ENCODE results near the gene PLPPR4. TPM values are rescaled to one million over a fixed set of nuclear protein-coding genes. Genes with fewer than 3 reads are reported as not detected.

The PLPPR4 gene
- total RNA-seq, 1 experiment from 2014 or later: not detected

DNA sequence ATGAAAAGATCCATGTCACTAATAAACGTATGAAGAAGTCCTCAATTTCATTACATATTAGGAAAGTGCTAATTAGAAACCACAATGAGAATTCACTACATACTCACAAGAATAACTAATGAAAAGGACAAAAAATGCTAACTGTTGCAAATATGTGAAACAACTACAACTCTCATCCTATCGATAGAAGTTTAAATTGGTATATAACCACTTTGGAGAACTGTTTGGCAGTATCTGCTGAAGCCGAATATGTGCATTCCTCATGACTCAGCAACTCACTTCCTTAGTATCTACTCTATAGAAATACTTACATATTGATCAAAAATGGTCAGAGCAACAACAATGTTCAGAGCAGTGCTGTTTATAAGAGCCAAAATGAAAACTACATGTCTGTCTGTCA, 66.8 kb downstream of the PLPPR4 start:
- no peak overlapping the region for H3K4me3 ChIP-seq (ENCODE audit: low read depth, low read length, poor library complexity, severe bottlenecking)
- TF ChIP-seq, protein P1, sequence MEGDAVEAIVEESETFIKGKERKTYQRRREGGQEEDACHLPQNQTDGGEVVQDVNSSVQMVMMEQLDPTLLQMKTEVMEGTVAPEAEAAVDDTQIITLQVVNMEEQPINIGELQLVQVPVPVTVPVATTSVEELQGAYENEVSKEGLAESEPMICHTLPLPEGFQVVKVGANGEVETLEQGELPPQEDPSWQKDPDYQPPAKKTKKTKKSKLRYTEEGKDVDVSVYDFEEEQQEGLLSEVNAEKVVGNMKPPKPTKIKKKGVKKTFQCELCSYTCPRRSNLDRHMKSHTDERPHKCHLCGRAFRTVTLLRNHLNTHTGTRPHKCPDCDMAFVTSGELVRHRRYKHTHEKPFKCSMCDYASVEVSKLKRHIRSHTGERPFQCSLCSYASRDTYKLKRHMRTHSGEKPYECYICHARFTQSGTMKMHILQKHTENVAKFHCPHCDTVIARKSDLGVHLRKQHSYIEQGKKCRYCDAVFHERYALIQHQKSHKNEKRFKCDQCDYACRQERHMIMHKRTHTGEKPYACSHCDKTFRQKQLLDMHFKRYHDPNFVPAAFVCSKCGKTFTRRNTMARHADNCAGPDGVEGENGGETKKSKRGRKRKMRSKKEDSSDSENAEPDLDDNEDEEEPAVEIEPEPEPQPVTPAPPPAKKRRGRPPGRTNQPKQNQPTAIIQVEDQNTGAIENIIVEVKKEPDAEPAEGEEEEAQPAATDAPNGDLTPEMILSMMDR (conservative IDR thresholded peaks at IDR 0.05; ENCODE audit: low read depth, low read length): no peak
- no peak for TF ChIP-seq EZH2 (IDR thresholded peaks at IDR 0.05; ENCODE audit: borderline replicate concordance, low read depth, low read length, poor library complexity, severe bottlenecking)
- CTCF ChIA-PET: no interaction called here
- no peak for DNase-seq (ENCODE audit: low spot score)
- no peaks in the 10 kb centered on the region for H3K9me3 ChIP-seq (ENCODE audit: low read depth, low read length, poor library complexity, severe bottlenecking)
- no peaks in the 10 kb centered on the region for H3K27me3 ChIP-seq (replicated peaks; ENCODE audit: insufficient read depth, low read depth, low read length, poor library complexity)
- BruUV-seq (replicated peaks): no TSS peak
- no peaks in the 10 kb centered on the region for H3K36me3 ChIP-seq (ENCODE audit: insufficient read depth, low read length, poor library complexity, severe bottlenecking)
- H3K4me1 ChIP-seq (ENCODE audit: insufficient read depth, low read length, poor library complexity, severe bottlenecking): no peaks in the 10 kb centered on the region
- H3K27ac ChIP-seq (ENCODE audit: low read depth, low read length, poor library complexity, severe bottlenecking): no peak overlapping the region
- intact Hi-C loops (cut with micrococcal nuclease; ENCODE audit: unreplicated experiment): no loop called here
- POLR2A ChIA-PET (ENCODE audit: low non-redundant PET): no interaction called here

DNA sequence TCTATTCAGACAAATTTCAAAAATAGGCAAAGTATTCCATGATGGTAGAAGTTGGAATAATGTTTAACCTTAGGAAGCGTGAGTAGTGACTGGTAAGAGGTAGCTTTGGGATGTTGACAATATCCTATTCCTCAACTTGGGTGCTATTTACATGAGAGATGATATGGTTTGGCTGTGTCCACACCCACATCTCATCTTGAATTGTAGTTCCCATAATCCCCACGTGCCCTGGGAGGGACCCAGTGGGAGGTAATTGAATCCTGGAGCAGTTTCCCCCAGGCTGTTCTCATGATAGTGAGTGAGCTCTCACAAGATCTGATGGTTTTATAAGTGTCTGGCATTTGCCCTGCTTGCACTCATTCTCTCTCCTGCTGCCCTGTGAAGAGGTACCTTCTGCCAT, 67.3 kb downstream of the PLPPR4 start:
- intact Hi-C loops (cut with micrococcal nuclease; ENCODE audit: unreplicated experiment): no loop called here
- Histone ChIP-seq H3K9me3 (ENCODE audit: low read depth, low read length, poor library complexity, severe bottlenecking) (no peaks in the 10 kb centered on the region), H3K36me3 (ENCODE audit: insufficient read depth, low read length, poor library complexity, severe bottlenecking) (no peaks in the 10 kb centered on the region), H3K4me3 (ENCODE audit: low read depth, low read length, poor library complexity, severe bottlenecking) (no peak overlapping the region), H3K27me3 (replicated peaks; ENCODE audit: insufficient read depth, low read depth, low read length, poor library complexity) (no peaks in the 10 kb centered on the region), H3K27ac (ENCODE audit: low read depth, low read length, poor library complexity, severe bottlenecking) (no peak overlapping the region), H3K4me1 (ENCODE audit: insufficient read depth, low read length, poor library complexity, severe bottlenecking) (no peaks in the 10 kb centered on the region)
- TF ChIP-seq EZH2 (IDR thresholded peaks at IDR 0.05; ENCODE audit: borderline replicate concordance, low read depth, low read length, poor library complexity, severe bottlenecking): no peak
- TF ChIP-seq, protein P1 (conservative IDR thresholded peaks at IDR 0.05; ENCODE audit: low read depth, low read length): no peak
- CTCF ChIA-PET: no interaction called here
- no peak for DNase-seq (ENCODE audit: low spot score)
- no TSS peak for BruUV-seq (replicated peaks)
- POLR2A ChIA-PET (ENCODE audit: low non-redundant PET): no interaction called here

DNA sequence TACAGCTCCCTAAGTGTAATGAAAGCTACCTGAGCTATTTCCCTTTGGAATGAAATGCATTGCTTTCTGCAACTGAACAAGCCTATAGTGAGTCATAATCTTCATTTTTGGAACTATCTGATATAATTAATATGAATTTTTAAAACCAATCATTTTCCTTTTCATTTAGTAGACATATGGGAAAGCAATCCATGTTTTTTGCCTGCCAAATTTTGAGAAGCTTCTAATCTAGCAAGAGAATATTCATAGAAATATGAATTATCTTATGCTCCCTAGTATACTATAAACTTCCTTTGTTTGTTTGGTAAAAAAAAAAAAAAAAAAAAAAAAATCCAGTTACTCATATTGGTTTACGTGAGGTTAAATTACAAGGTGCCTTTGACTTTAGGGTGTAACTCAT, 68.3 kb downstream of the PLPPR4 start:
- TF ChIP-seq EZH2 (IDR thresholded peaks at IDR 0.05; ENCODE audit: borderline replicate concordance, low read depth, low read length, poor library complexity, severe bottlenecking): no peak
- TF ChIP-seq, protein P1 (conservative IDR thresholded peaks at IDR 0.05; ENCODE audit: low read depth, low read length): no peak
- CTCF ChIA-PET: no interaction called here
- BruUV-seq (replicated peaks): no TSS peak
- Histone ChIP-seq H3K27me3 (replicated peaks; ENCODE audit: insufficient read depth, low read depth, low read length, poor library complexity) (no peaks in the 10 kb centered on the region), H3K4me3 (ENCODE audit: low read depth, low read length, poor library complexity, severe bottlenecking) (no peak overlapping the region), H3K27ac (ENCODE audit: low read depth, low read length, poor library complexity, severe bottlenecking) (no peak overlapping the region), H3K36me3 (ENCODE audit: insufficient read depth, low read length, poor library complexity, severe bottlenecking) (no peaks in the 10 kb centered on the region), H3K9me3 (ENCODE audit: low read depth, low read length, poor library complexity, severe bottlenecking) (no peaks in the 10 kb centered on the region), H3K4me1 (ENCODE audit: insufficient read depth, low read length, poor library complexity, severe bottlenecking) (no peaks in the 10 kb centered on the region)
- POLR2A ChIA-PET (ENCODE audit: low non-redundant PET): no interaction called here
- no peak for DNase-seq (ENCODE audit: low spot score)
- intact Hi-C loops (cut with micrococcal nuclease; ENCODE audit: unreplicated experiment): no loop called here
